22Rv1 (cell line): ENCODE data around the gene C6orf15.

Experiments used
- H3K27ac ChIP-seq: fragments of 450-650 bp; 2 replicates; pipeline ENCODE4 v1.5.1; 2017
- ZFX ChIP-seq: fragments of 450-650 bp; IDR thresholded peaks from 2 replicates; pipeline ENCODE4 v1.6.1; 2017; ENCODE audit warnings: antibody characterized with exemption, borderline replicate concordance
- TF ChIP-seq, protein P1 (sequence below): fragments of 450-650 bp; IDR thresholded peaks from 2 replicates; pipeline ENCODE4 v1.5.1; 2017; ENCODE audit warnings: mild to moderate bottlenecking

C6orf15 gene

DNA sequence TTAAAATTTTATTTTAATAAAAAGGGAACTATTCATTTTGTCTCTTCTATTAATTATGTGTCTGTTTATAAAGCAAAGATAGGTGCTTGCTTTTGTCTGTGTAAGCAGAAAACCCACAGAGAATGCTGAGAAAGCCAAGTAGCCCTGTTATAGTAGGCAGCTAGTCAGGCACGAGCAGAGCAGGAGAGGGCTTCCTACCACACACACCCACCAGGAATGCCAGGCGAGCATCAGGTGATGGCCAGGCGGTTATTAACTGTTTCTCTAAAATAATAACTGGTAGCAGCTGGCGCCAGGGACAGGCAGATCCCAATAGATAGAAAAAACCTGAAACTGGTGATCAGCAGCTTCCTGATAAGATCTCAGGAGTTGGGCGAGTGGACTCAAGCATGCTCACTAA lies 15.7 kb downstream of the C6orf15 start:
- no peak overlapping the region for H3K27ac ChIP-seq
- TF ChIP-seq, protein P1, sequence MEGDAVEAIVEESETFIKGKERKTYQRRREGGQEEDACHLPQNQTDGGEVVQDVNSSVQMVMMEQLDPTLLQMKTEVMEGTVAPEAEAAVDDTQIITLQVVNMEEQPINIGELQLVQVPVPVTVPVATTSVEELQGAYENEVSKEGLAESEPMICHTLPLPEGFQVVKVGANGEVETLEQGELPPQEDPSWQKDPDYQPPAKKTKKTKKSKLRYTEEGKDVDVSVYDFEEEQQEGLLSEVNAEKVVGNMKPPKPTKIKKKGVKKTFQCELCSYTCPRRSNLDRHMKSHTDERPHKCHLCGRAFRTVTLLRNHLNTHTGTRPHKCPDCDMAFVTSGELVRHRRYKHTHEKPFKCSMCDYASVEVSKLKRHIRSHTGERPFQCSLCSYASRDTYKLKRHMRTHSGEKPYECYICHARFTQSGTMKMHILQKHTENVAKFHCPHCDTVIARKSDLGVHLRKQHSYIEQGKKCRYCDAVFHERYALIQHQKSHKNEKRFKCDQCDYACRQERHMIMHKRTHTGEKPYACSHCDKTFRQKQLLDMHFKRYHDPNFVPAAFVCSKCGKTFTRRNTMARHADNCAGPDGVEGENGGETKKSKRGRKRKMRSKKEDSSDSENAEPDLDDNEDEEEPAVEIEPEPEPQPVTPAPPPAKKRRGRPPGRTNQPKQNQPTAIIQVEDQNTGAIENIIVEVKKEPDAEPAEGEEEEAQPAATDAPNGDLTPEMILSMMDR: no peak
- no peak for TF ChIP-seq ZFX

DNA sequence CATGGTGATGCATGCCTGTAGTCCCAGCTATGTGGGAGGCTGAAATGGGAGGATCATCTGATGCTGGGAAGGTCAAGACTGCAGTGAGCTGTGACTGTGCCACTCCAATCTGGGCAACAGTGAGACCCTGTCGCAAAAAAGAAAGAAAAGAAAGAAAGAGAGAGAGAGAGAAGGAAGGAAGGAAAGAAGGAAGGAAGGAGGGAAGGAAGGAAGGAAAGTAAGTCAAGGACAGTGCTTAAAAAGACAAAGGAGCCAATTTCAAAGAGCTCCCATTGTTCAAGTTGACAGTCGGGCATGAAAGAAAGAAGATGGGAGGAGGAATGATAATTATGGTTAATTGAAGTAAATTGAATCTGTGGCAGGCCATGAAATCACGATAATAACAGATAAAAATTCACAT lies 16.2 kb downstream of the C6orf15 start:
- no peak overlapping the region for H3K27ac ChIP-seq
- TF ChIP-seq, protein P1: no peak
- no peak for TF ChIP-seq ZFX

DNA sequence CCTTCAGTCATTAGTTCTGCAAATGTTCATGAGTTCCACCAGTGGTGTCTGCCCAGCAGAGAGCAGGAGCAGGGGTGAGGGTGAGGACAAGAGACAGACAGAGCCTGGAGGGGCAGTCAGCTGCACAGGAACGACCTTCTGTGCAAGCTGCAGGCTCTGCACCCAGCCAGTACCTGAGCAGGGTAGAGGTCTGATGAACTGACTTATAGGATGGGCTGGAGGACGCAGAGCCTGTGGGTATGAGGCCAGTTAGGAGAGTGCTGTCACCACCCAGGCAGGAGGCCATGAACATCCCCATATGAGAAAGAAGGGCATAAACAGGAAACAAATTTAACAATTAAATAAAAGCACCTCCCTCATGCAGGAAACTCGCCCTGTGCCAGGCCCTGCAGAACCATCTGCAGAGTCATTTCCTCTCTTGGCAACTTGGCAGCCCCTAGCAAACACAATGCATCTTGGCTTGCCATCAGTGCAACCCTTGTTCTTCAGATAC lies 17.9 kb downstream of the C6orf15 start:
- no peak overlapping the region for H3K27ac ChIP-seq
- TF ChIP-seq ZFX: no peak
- TF ChIP-seq, protein P1: no peak

DNA sequence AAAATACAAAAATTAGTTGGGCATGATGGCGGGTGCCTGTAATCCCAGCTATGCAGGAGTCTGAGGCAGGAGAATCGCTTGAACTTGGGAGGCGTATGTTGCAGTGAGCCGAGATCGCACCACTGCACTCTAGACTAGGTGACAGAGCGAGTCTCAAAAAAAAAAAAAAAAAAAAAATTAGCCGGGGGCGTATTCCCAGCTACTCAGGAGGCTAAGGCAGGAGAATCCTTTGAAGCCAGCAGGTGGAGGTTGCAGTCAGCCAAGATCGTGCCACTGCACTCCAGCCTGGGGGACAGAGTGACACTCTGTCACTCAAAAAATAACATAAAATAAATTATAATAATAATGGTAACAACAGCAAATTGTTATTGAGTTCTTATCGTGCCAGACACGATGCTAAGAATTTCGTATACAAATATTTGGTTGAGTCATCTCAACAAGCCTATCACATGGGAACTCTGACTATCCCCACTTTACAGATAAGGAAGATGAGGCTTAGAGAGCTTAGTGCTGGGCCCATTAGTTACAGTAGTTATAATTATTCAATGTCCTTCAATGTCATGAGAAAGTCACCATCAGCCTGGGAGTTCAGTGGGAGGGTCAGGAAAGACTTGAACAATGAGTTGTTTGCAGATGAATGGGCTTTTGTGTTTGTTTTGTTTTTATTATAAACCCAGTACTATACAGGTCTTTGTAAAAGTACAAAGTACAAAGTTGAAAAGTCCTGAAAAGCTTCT lies 19.4 kb downstream of the C6orf15 start:
- TF ChIP-seq, protein P1: no peak
- no peak for TF ChIP-seq ZFX
- H3K27ac ChIP-seq: no peak overlapping the region

DNA sequence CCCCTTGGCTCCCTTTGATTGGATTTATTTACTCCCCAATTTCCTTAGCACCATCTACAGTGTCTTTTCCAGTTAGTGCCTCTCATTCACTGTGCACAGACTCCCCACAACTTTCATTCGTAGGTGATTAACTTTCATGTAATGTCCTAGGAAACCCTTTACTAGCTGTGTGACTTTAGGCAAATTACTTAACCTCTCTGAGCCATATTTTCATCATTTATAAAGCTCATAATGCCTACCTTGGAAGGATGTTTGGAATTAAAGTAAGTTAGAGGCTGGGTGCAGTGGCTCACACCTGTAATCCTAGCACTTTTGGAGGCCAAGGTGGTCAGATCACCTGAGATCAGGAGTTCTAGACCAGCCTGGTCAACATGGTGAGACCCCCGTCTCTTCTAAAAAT lies 20.1 kb downstream of the C6orf15 start:
- no peak for TF ChIP-seq ZFX
- TF ChIP-seq, protein P1: no peak
- no peak overlapping the region for H3K27ac ChIP-seq

DNA sequence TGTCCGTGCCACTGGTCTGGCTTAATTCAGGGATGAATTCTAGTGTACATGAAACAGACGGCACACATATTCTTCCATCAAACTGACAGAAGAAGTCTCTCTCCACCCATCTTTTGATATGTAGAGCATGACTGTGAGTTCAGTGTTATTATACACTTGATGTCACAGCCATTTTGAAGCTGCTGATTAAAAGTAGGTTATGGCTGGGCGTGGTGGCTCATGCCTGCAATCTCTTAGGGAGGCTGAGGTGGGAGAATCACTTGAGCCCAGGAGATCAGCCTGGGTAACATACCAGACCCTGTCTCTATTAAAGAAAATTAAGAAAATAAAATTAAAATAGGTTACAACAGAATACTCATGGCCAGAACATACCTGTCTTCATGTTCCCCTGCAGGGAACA lies 20.7 kb downstream of the C6orf15 start:
- H3K27ac ChIP-seq: no peak overlapping the region
- TF ChIP-seq, protein P1: no peak
- TF ChIP-seq ZFX: no peak

DNA sequence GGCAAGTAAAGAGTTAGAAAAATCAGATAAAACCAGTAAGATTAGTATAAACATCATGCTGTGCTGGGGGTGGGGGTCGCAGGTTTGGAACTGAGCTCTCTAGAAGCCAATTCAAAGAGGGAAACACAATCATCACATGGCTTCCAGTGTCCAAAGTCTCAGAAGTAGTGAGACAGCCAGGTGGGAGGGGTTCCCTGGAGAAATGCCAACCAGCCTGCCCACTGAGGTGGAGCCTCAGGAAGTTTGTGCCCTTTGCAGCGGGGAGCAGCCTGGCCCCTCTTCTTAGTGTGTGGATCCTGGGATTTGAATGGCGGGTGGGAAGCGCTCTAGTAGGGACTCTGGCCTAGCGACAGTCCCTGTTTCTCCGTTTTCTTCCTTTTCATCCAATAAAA lies 21.4 kb downstream of the C6orf15 start:
- TF ChIP-seq ZFX: no peak
- TF ChIP-seq, protein P1: no peak
- no peak overlapping the region for H3K27ac ChIP-seq
